GM12865 (cell line): ENCODE results near the gene SPTBN5.

Experiments used
- DNase-seq: peaks from one replicate; pipeline ENCODE4 v3.0.0; 2010; ENCODE audit warnings: low read depth
- H3K4me3 ChIP-seq: 2 replicates; pipeline ENCODE4 v1.5.1; 2011; ENCODE audit warnings: mild to moderate bottlenecking, low read depth, low read length, control low read depth
- CTCF ChIP-seq: IDR thresholded peaks from 2 replicates; pipeline ENCODE4 v1.5.1; 2011; ENCODE audit warnings: low read length, control low read depth, low read depth, inconsistent platforms; ENCODE audit not compliant: insufficient read depth; ENCODE audit errors: missing control alignments

SPTBN5 gene

GRCh38 chr15:41817781-41818180 lies 76.1 kb downstream of the SPTBN5 start:
- DNase-seq: no peak
- TF ChIP-seq CTCF: no peak
- H3K4me3 ChIP-seq: no peak overlapping the region

- H3K4me3 ChIP-seq: no peak overlapping the region
- no peak for DNase-seq
- no peak for TF ChIP-seq CTCF
Measured at GRCh38 chr15:41817327-41817726, 76.5 kb downstream of the SPTBN5 start.

- H3K4me3 ChIP-seq: no peak overlapping the region
- TF ChIP-seq CTCF: no peak
- no peak for DNase-seq
Measured at GRCh38 chr15:41816788-41817187, 77.1 kb downstream of the SPTBN5 start.

GRCh38 chr15:41814534-41814933 lies 79.3 kb downstream of the SPTBN5 start:
- no peak for DNase-seq
- no peak for TF ChIP-seq CTCF
- no peak overlapping the region for H3K4me3 ChIP-seq

GRCh38 chr15:41813426-41813825 lies 80.4 kb downstream of the SPTBN5 start:
- DNase-seq: no peak
- no peak overlapping the region for H3K4me3 ChIP-seq
- no peak for TF ChIP-seq CTCF

- no peak for DNase-seq
- no peak for TF ChIP-seq CTCF
Measured at GRCh38 chr15:41812820-41813375, 81.0 kb downstream of the SPTBN5 start.

More at GRCh38 chr15:41812820-41813375, 81.0 kb downstream of the SPTBN5 start:
- H3K4me3 ChIP-seq: no peak overlapping the region
